ENCODE measurements around the gene FRMPD3.

The FRMPD3 gene

GRCh38 chrX:107465932-107466620 lies 16.6 kb downstream of the FRMPD3 start:
- Histone ChIP-seq H4K12ac (ENCODE audit: low read depth, low read length) (no peak overlapping the region), H2BK120ac (ENCODE audit: insufficient read depth, low read length, poor library complexity) (no peak overlapping the region), H3K4me2 (ENCODE audit: low read length) (no peak overlapping the region), H3K9ac (ENCODE audit: low read length) (no peak overlapping the region), H3K9me3 (ENCODE audit: insufficient read depth, low read depth, low read length) (no peaks in the 10 kb centered on the region), H3K14ac (ENCODE audit: low read length) (no peak overlapping the region), H3K36me3 (ENCODE audit: control insufficient read depth in 1 of 2, insufficient read depth in 2 of 2, low read length in 2 of 2) (no peaks in the 10 kb centered on the region), H3K79me2 (ENCODE audit: control insufficient read depth, insufficient read depth, low read length, poor library complexity) (no peaks in the 10 kb centered on the region), H4K8ac (ENCODE audit: low read depth, low read length) (no peak overlapping the region), H2BK5ac (ENCODE audit: low read depth, low read length, poor library complexity) (no peak overlapping the region), H3K23ac (ENCODE audit: low read length) (no peak overlapping the region), H3K27me3 (ENCODE audit: insufficient read depth, low read length) (no peaks in the 10 kb centered on the region), H3K18ac (ENCODE audit: low read length) (no peak overlapping the region), H2AFZ (ENCODE audit: insufficient read depth, low read length, poor library complexity) (no peak overlapping the region), H3K4ac (ENCODE audit: low read depth, low read length) (no peak overlapping the region), H3K79me1 (ENCODE audit: low read length) (no peaks in the 10 kb centered on the region), H3K4me1 (ENCODE audit: control insufficient read depth in 1 of 2, insufficient read depth in 2 of 2, low read length in 2 of 2) (no peaks in the 10 kb centered on the region), H2BK12ac (ENCODE audit: low read length) (no peak overlapping the region), H3K4me3 (ENCODE audit: low read depth, low read length) (no peak overlapping the region), H3K27ac (ENCODE audit: low read depth, low read length) (no peak overlapping the region), H2AK5ac (ENCODE audit: low read length) (no peak overlapping the region), H4K91ac (ENCODE audit: low read depth, low read length) (no peak overlapping the region)
- WGBS (ENCODE audit: extremely low coverage, insufficient coverage, insufficient read length), result no CpG with 5 or more reads among the region's 4 CpGs
- DNase-seq, result no peak

DNA sequence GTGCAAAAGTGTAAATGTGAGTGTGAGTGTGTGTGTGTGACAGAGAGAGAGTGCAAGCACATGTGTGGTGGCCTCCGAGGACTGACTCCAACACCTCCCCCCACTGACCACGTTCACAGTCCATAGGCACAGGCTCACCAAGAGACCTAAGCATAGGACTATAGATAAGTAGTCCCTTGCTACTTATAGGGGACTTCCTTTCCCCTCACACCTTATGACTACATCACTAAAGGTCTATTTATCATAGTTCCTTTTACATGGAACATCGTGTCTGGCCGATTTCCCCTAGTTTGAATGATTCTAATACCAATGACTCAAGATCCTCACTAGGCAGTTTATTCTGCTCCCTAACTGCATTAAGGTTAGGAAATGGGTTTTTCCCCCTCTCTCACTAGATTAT lies 17.8 kb downstream of the FRMPD3 start:
- DNase-seq, result no peak

GRCh38 chrX:107470198-107470597 lies 20.7 kb downstream of the FRMPD3 start:
- Histone ChIP-seq H3K18ac (ENCODE audit: low read length) (no peak overlapping the region), H2BK5ac (ENCODE audit: low read depth, low read length, poor library complexity) (no peak overlapping the region), H2BK12ac (ENCODE audit: low read length) (no peak overlapping the region), H3K9me3 (ENCODE audit: insufficient read depth, low read depth, low read length) (no peaks in the 10 kb centered on the region), H3K4me1 (ENCODE audit: control insufficient read depth in 1 of 2, insufficient read depth in 2 of 2, low read length in 2 of 2) (no peaks in the 10 kb centered on the region), H4K8ac (ENCODE audit: low read depth, low read length) (no peak overlapping the region), H2BK120ac (ENCODE audit: insufficient read depth, low read length, poor library complexity) (no peak overlapping the region), H3K4me3 (ENCODE audit: low read depth, low read length) (no peak overlapping the region), H4K91ac (ENCODE audit: low read depth, low read length) (no peak overlapping the region), H3K4ac (ENCODE audit: low read depth, low read length) (no peak overlapping the region), H2AK5ac (ENCODE audit: low read length) (no peak overlapping the region), H3K79me1 (ENCODE audit: low read length) (no peaks in the 10 kb centered on the region), H2AFZ (ENCODE audit: insufficient read depth, low read length, poor library complexity) (no peak overlapping the region), H4K12ac (ENCODE audit: low read depth, low read length) (no peak overlapping the region), H3K9ac (ENCODE audit: low read length) (no peak overlapping the region), H3K79me2 (ENCODE audit: control insufficient read depth, insufficient read depth, low read length, poor library complexity) (no peaks in the 10 kb centered on the region), H3K27me3 (ENCODE audit: insufficient read depth, low read length) (no peaks in the 10 kb centered on the region), H3K27ac (ENCODE audit: low read depth, low read length) (no peak overlapping the region), H3K36me3 (ENCODE audit: control insufficient read depth in 1 of 2, insufficient read depth in 2 of 2, low read length in 2 of 2) (no peaks in the 10 kb centered on the region), H3K4me2 (ENCODE audit: low read length) (no peak overlapping the region), H3K23ac (ENCODE audit: low read length) (no peak overlapping the region), H3K14ac (ENCODE audit: low read length) (no peak overlapping the region)
- WGBS (ENCODE audit: extremely low coverage, insufficient coverage, insufficient read length), result no CpG with 5 or more reads among the region's 2 CpGs
- no peak for DNase-seq

More for the DNA sequence above, 17.8 kb downstream of the FRMPD3 start:
- Histone ChIP-seq H4K8ac (ENCODE audit: low read depth, low read length) (no peak overlapping the region), H2BK5ac (ENCODE audit: low read depth, low read length, poor library complexity) (no peak overlapping the region), H3K4me2 (ENCODE audit: low read length) (no peak overlapping the region), H3K9me3 (ENCODE audit: insufficient read depth, low read depth, low read length) (no peaks in the 10 kb centered on the region), H3K36me3 (ENCODE audit: control insufficient read depth in 1 of 2, insufficient read depth in 2 of 2, low read length in 2 of 2) (no peaks in the 10 kb centered on the region), H3K4me3 (ENCODE audit: low read depth, low read length) (no peak overlapping the region), H3K23ac (ENCODE audit: low read length) (no peak overlapping the region), H4K12ac (ENCODE audit: low read depth, low read length) (no peak overlapping the region), H3K27me3 (ENCODE audit: insufficient read depth, low read length) (no peaks in the 10 kb centered on the region), H3K27ac (ENCODE audit: low read depth, low read length) (no peak overlapping the region), H3K4ac (ENCODE audit: low read depth, low read length) (no peak overlapping the region), H2AK5ac (ENCODE audit: low read length) (no peak overlapping the region), H3K79me1 (ENCODE audit: low read length) (no peaks in the 10 kb centered on the region), H4K91ac (ENCODE audit: low read depth, low read length) (no peak overlapping the region), H3K9ac (ENCODE audit: low read length) (no peak overlapping the region), H2AFZ (ENCODE audit: insufficient read depth, low read length, poor library complexity) (no peak overlapping the region), H3K18ac (ENCODE audit: low read length) (no peak overlapping the region), H3K4me1 (ENCODE audit: control insufficient read depth in 1 of 2, insufficient read depth in 2 of 2, low read length in 2 of 2) (no peaks in the 10 kb centered on the region), H2BK12ac (ENCODE audit: low read length) (no peak overlapping the region), H3K79me2 (ENCODE audit: control insufficient read depth, insufficient read depth, low read length, poor library complexity) (no peaks in the 10 kb centered on the region), H3K14ac (ENCODE audit: low read length) (no peak overlapping the region), H2BK120ac (ENCODE audit: insufficient read depth, low read length, poor library complexity) (no peak overlapping the region)
- WGBS (ENCODE audit: extremely low coverage, insufficient coverage, insufficient read length), result no CpG with 5 or more reads among the region's 4 CpGs

DNA sequence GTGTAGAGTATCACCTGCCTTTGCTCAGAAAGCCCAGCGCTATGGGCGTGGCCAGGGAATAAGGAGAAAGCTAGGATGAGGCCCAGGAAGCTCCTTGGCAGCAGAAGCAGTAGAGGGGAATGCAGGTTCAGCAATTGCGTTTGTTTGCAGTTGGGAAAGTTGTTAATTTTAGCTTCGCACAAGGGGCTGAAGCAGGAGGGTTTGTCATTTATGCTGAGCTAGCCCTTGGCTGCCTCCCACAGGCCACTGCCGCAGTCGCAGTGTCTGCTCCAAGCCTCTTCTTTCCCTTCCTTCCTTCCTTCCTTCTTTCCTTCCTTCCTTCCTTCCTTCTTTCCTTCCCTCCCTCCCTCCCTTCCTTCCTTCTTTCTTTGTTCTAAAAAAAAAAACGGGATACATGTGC lies 21.5 kb downstream of the FRMPD3 start:
- H2BK5ac ChIP-seq (ENCODE audit: low read depth, low read length, poor library complexity), result no peak overlapping the region
- no peak overlapping the region for H3K18ac ChIP-seq (ENCODE audit: low read length)
- H2BK12ac ChIP-seq (ENCODE audit: low read length), result no peak overlapping the region
- H3K79me1 ChIP-seq (ENCODE audit: low read length), result no peaks in the 10 kb centered on the region
- no peak for DNase-seq
- no CpG with 5 or more reads among the region's 7 CpGs for WGBS (ENCODE audit: extremely low coverage, insufficient coverage, insufficient read length)
- H3K9me3 ChIP-seq (ENCODE audit: insufficient read depth, low read depth, low read length), result no peaks in the 10 kb centered on the region
- H2AK5ac ChIP-seq (ENCODE audit: low read length), result no peak overlapping the region
- H3K27me3 ChIP-seq (ENCODE audit: insufficient read depth, low read length), result no peaks in the 10 kb centered on the region
- H3K9ac ChIP-seq (ENCODE audit: low read length), result no peak overlapping the region
- no peak overlapping the region for H4K12ac ChIP-seq (ENCODE audit: low read depth, low read length)
- H3K36me3 ChIP-seq (ENCODE audit: control insufficient read depth in 1 of 2, insufficient read depth in 2 of 2, low read length in 2 of 2), result no peaks in the 10 kb centered on the region
- no peaks in the 10 kb centered on the region for H3K79me2 ChIP-seq (ENCODE audit: control insufficient read depth, insufficient read depth, low read length, poor library complexity)
- H3K23ac ChIP-seq (ENCODE audit: low read length), result no peak overlapping the region
- no peaks in the 10 kb centered on the region for H3K4me1 ChIP-seq (ENCODE audit: control insufficient read depth in 1 of 2, insufficient read depth in 2 of 2, low read length in 2 of 2)
- no peak overlapping the region for H3K4ac ChIP-seq (ENCODE audit: low read depth, low read length)
- no peak overlapping the region for H2BK120ac ChIP-seq (ENCODE audit: insufficient read depth, low read length, poor library complexity)
- H3K27ac ChIP-seq (ENCODE audit: low read depth, low read length), result no peak overlapping the region
- no peak overlapping the region for H3K4me3 ChIP-seq (ENCODE audit: low read depth, low read length)
- H2AFZ ChIP-seq (ENCODE audit: insufficient read depth, low read length, poor library complexity), result no peak overlapping the region
- H3K14ac ChIP-seq (ENCODE audit: low read length), result no peak overlapping the region
- no peak overlapping the region for H4K8ac ChIP-seq (ENCODE audit: low read depth, low read length)
- no peak overlapping the region for H4K91ac ChIP-seq (ENCODE audit: low read depth, low read length)
- no peak overlapping the region for H3K4me2 ChIP-seq (ENCODE audit: low read length)
